ENCODE results near the gene DRGX.

Gene DRGX

DNA sequence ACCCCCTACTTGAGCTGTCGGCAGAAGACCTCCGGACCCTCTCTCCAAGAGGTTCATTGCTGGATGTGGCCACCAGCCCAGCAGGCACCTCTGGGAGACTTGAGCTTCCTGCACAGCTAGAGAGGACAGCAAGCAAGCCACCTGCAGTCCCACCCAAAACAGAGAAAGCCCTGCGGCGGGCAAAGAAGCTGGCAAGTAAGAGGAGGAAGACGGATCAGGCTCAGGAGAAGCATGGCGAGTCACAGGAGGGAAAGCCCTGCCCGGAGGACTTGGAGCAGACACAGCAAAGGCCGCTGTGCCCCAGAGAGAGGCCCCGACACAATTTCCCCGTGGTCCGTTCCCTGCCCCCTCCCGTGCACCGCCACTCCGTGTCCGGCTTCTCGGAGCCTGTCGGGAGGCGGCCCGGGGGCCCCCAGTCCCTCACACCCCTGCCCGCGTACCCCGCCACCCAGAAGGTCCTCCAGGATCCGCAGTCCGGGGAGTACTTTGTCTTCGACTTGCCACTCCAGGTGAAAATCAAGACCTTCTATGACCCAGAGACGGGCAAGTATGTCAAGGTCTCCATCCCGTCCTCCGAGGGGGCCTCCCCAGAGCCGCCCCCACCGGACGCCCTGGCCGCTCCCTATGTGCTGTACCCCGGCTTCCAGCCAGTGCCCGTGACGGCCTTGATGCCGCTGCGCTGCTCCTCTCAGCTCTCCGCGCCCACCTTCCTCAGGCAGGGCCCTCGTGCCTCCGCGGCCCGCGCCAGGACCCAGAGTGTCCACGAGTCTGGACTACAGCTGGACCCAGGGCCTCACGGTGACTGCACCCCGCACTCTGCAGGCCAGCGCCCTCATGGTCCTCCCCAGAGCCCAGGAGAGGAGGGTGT is 69.7 kb downstream of the DRGX start:
- no peak overlapping the region for H3K4me3 ChIP-seq (ENCODE audit: low read length)
- no peak for DNase-seq (ENCODE audit: low read depth)
- TF ChIP-seq CTCF (conservative IDR thresholded peaks at IDR 0.05; ENCODE audit: low read length) = no peak

- no peak overlapping the region for H3K4me3 ChIP-seq (ENCODE audit: low read length)
- TF ChIP-seq CTCF (conservative IDR thresholded peaks at IDR 0.05; ENCODE audit: low read length) = no peak
- DNase-seq (ENCODE audit: low read depth) = no peak
Measured at GRCh38 chr10:49325131-49325915, 70.6 kb downstream of the DRGX start.

DNA sequence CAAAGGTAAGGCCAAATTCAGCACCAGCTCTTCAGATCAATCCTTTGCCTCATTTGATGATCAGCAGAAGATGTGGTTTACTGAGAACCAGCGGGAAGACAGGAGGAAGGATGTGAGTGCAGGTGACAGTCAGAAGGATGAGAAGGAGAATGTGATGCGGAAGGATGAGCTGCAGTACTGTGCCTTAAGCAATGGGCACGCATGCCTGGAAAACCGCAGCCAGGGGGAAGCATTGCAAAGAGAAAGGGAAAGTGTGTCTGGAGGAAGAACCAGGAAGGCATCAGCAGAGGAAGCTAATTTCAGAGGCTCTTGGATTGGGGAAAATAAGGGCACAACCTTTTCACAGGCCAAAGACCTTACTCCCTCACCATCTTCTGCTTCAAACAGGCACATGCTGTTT is 71.2 kb downstream of the DRGX start:
- no peak for TF ChIP-seq CTCF (conservative IDR thresholded peaks at IDR 0.05; ENCODE audit: low read length)
- no peak for DNase-seq (ENCODE audit: low read depth)
- no peak overlapping the region for H3K4me3 ChIP-seq (ENCODE audit: low read length)

DNA sequence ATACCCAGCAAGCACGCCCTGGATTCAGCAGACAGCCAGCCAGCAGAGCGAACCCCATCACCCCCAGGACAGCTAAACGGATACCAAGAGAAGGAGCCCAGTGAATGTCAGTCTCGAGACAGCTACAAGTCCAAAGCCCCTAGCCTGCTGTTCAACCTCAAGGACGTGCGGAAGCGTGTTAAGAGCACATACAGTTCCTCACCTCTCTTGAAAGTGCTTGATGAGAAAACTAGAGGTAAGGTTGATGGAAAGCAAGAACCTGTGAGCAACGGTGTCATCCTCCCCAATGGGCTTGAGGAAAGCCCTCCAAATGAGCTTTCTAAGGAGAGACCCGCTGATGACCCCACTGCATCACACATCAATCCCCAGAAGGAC is 72.0 kb downstream of the DRGX start:
- H3K4me3 ChIP-seq (ENCODE audit: low read length) = no peak overlapping the region
- DNase-seq (ENCODE audit: low read depth) = no peak
- TF ChIP-seq CTCF (conservative IDR thresholded peaks at IDR 0.05; ENCODE audit: low read length) = no peak

GRCh38 chr10:49323171-49323895 is 72.6 kb downstream of the DRGX start:
- no peak for DNase-seq (ENCODE audit: low read depth)
- no peak for TF ChIP-seq CTCF (conservative IDR thresholded peaks at IDR 0.05; ENCODE audit: low read length)

DNA sequence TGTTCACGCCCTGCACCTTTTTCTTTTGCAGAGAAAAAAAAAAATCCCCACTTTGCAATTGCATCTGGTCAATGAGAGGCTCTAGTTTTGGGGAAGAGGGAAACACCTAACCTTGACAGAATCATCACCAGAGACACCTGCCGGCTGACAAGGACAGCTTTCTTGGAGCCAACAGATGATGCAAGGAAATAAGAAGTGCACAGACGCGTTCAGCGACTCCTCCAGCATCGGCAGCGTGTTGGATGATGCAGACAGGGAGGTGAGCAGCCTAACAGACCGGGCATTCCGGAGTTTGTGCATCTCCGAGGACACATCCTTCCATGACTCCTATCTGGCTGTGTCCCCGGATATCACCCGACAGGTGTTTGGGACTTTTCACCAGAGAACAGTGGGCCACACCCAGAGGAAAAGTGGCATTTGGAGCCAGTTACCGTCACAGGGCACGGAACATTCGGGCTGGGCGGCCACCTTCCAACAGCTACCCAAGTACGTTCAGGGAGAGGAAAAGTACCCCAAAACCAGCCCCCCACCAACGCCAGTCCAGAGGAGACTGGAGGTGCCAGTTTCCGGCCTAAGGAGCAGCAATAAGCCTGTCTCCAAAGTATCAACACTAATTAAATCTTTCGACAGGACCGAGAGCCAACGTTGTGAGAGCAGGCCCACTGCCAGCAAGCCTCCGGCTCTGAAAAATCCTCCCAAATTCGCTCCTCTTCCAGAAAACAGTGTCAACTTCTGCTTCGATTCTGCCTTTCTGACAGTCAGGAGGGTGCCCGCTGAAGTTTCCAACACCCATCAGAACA is 73.3 kb downstream of the DRGX start:
- no peak overlapping the region for H3K4me3 ChIP-seq (ENCODE audit: low read length)
- no peak for DNase-seq (ENCODE audit: low read depth)
- no peak for TF ChIP-seq CTCF (conservative IDR thresholded peaks at IDR 0.05; ENCODE audit: low read length)

More at GRCh38 chr10:49323171-49323895, 72.6 kb downstream of the DRGX start:
- H3K4me3 ChIP-seq (ENCODE audit: low read length) = no peak overlapping the region
